ENCODE data around the gene DAND5. TPM values are rescaled to one million over a fixed set of nuclear protein-coding genes. Genes with fewer than 3 reads are reported as not detected.
"Not testable (repeated sequence)": the region's sequence is repeated elsewhere in the genome, so short reads cannot be mapped to it uniquely, and the experiment has no call there.

The DAND5 gene
- total RNA-seq, 1 donor: under 0.01 TPM

DNA sequence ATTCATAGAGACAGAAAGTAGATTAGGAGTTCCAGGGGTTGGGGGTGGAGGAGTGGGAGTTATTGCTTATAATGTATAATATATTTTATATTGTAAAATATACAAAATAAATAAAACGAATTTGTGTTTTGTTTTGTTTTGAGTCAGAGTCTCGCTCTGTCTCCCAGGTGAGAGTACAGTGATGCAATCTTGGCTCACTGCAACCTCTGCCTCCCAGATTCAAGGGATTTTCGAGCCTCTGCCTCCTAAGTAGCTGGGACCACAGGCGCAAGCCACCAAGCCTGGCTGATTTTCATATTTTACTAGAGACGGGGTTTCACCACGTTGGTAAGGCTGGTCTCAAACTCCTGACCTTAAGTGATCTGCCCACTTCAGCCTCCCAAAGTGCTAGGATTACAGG lies 9.9 kb upstream of the DAND5 start:
- no peak for DNase-seq (ENCODE audit: low read depth in 2 of 3, low spot score in 2 of 3)

DNA sequence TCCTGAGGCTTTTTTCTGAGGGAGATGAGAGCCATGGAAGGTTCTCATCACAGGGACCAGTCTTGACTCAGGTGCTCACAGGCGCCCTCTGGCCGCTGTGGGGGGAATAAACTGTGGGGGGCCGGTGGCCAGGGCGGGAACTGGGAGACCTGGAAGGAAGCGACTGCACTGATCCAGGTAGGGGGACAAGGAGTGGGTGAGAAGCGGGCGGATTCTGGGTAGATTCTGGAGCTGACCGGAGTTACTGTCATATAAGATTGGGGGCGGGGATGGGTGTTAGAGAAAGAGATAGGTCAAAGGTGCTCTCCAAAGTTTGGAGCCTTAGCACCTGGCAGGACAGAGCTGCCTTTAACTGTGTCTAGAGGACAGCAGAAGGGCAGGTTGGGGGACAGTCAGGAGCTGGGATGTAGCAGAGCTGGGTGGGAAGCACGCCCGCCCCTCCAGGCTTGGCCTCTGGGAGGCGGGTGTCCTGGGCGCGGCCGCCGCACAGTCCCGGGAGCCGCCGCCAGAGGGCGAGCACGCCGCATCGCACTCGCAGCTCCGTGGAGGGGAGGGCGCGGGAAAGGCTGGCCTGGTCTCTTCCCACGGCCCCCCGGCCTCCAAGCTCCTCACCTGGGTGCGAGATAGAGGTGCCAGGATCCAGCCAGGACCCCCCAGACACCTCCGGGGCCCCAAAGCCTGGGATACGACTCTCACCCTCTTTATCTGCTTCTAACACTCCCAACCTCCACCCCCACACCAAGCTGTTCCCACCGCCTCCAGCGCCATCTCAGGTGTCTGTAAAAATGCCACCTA lies 4.2 kb upstream of the DAND5 start:
- peak in 2 of 3 donors; percentile 76 to 89 for DNase-seq (ENCODE audit: low read depth in 2 of 3, low spot score in 2 of 3)

DNA sequence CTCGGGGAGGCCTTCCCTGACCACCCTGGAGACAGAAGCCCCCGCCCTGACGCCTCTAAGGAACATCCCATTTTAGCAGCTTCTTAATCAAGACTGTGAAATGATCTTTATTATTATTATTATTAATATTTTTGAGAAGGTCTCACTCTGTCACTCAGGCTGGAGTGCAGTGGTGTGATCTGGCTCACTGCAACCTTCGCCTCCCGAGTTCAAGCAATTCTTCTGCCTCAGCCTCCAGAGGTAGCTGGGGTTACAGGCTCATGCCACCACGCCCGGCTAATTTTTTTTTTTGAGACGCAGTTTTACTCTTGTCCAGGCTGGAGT lies 3.6 kb upstream of the DAND5 start:
- DNase-seq (ENCODE audit: low read depth in 2 of 3, low spot score in 2 of 3): no peak

DNA sequence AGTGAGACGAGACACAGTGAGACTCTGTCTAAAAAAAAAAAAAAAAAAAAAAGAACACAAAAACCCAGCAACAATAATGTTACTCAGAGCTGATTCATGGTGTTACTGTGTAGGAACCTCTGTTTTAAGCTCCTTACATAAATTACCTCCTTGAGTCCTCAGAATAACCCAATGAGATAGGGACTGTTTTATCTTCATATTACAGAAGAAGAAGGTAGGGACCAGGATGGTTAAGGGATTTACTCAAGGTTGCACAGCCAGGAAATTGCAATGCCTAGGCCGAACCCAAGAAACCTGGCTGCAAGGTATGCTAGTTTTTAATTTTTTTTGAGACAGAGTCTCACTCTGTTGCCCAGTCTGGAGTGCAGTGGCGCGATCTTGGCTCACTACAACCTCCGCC lies 1.5 kb upstream of the DAND5 start:
- DNase-seq (ENCODE audit: low read depth in 2 of 3, low spot score in 2 of 3): no peak

DNA sequence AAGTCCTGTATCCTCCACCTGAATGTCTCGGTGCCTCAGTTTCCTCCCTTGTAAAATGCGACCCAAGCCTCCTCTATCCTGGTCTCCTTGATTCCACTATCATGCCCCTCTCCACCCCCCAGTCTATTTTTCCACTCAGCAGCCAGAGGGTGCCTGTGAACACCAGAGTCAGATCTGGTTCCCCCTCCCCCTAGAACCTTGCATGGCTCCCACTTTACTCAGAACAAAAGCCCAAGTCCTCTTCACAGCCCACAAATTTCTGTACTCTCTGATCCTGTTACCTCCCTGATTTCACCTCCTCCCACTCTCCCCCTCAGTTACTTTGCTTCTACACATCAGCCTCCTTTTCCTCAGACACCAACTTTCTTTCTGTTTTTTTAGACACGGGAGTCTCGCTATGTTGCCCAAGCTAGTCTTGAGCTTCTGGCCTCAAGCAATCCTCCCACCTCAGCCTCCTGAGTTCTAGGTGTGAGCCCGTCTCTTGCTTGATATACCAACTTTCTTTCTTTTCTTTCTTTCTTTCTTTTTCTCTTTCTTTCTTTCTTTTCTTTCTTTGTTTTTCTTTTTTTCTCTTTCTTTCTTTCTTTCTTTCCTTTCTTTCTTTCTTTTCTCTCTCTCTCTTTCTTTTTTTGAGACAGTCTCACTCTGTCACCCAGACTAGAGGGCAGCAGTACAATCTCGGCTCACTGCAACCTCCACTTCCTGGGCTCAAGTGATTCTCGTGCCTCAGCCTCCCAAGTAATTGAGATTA lies 869 bp downstream of the DAND5 start:
- no peak for DNase-seq (ENCODE audit: low read depth in 2 of 3, low spot score in 2 of 3)

DNA sequence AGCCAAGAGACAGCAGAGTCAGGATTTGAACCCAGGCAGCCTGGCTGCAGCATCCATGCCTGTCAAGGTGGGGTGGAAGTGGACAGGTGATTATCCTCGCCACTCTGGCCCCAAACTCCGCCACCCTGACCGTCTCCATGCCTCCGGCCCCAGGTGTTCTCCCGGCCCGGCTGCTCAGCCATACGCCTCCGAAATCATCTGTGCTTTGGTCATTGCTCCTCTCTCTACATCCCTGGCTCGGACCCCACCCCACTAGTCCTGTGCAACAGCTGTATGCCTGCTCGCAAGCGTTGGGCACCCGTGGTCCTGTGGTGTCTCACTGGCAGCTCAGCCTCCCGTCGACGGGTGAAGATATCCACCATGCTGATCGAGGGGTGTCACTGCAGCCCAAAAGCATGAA lies 3.9 kb downstream of the DAND5 start:
- no peak for DNase-seq (ENCODE audit: low read depth in 2 of 3, low spot score in 2 of 3)

DNA sequence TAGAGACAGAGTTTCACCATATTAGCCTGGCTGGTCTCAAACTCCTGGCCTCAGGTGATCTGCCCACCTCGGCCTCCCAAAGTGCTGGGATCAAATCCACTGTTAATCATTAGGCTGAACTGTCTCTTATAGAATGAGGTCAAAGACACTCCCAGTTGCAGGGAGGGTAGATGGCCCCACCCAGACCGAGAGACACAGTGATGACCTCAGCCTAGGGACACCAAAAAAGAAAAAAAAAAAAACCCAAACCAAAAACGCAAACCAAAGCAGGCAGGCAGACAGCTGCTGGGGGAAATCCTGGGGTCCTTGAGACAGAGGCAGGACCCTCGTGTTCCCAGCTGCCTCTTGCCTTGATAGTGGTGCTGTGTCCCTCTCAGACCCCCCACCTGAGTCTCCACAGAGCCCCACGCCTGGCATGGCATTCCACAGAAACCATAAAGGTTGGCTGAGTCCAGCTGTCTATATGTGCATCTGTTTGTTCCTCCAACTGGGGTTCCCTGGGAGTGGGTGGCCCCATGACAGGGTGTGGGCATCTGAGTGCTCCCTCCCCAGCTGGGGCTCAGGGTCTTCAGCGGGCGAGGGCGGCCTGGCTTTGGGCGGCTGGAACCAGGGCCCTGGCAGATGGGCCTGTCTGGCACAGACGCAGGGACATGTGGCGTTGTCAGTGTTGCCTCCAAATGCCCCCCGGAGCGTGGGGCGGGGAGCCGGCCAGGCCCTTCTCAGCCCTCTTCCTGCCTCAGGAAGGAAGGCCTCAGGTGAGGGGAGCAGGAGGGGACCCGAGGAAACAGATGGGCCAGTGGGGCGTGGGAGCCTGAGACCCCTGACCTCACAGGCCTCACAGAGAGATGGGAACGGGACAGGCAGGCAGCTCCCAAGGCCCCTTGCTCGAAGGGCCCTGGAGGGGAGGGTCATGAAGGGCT lies 5.2 kb downstream of the DAND5 start:
- DNase-seq (ENCODE audit: low read depth in 2 of 3, low spot score in 2 of 3): no peak

DNA sequence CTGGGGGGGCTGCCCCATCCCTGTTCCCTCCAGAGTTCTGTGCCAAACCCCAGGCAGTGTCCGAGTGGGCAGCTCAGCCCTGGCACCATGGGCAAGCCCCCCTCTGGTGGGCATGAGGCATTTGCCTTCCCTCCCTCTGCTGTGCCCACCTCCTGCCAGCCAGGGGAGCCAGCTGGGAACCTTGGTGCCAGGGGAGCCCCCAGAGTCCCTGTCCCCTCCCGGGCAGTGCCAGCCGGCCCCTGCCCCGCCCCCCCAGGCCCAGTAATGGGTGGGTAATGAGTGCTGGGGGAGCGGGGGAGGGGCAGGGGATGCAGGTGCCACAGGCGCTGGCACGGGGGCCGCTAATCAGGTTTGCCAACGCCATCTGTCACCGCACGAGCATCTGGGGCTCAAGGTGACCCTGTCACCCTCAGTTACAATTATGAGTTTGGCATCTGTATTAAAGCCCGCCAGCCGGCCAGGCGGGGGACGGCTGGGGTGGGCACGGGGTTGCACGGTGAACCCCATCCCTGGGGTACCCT lies 5.9 kb downstream of the DAND5 start:
- no peak for DNase-seq (ENCODE audit: low read depth in 2 of 3, low spot score in 2 of 3)

DNA sequence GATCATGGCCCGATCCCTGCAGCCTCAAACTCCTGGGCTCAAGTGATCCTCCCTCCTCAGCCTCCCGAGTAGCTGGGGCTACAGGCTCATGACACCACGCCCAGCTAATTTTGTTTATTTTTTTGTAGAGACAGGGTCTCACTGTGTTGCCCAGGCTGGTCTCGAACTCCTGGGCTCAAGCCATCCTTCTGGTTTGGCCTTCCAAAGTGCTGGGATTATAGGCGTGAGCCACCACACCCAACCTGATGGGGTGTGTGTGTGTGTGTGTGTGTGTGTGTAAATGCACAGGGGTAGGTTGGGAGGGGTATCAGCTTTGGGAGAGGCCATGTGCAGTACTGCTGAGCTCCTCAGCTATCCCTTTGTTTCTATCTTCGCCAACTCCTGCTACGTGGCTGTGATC lies 6.7 kb downstream of the DAND5 start:
- not testable (repeated sequence) for DNase-seq (ENCODE audit: low read depth in 2 of 3, low spot score in 2 of 3)

DNA sequence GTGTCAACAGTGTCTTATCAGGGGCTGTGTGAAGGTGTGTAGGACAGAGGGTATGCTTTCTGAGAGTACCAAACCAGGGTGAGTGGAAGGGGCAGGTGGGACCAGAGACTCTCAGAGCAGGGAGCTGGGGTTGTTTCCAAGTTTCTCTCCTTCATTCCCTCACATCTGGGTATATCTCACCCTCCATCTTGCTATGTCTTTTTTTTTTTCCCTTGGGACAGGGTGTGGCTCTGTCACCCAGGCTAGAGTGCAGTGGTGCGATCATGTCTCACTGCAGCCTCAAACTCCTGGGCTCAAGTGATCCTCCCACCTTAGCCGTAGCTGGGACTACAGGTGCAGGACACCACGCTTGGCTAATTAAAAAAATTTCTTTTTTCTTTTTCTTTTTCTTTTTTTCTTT lies 10.6 kb downstream of the DAND5 start:
- no peak for DNase-seq (ENCODE audit: low read depth in 2 of 3, low spot score in 2 of 3)

DNA sequence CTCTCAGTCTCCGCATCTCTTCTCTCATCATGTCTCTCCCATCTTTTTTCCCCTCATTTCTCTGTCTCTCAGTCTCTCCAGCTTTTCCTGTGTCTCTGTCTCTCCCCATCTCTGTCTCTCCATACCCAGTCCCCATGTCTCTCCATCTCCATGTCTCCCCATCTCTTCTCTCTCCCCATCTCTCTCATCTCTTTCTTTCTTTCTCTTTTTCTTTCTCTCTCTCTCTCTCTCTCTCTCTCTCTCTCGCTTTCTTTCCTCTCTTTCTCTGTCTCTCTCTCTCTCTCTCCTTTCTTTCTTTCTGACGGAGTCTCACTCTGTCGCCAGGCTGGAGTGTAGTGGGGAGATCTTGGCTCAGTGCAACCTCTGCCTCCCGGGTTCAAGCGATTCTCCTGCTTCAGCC lies 13.3 kb downstream of the DAND5 start:
- no peak for DNase-seq (ENCODE audit: low read depth in 2 of 3, low spot score in 2 of 3)

DNA sequence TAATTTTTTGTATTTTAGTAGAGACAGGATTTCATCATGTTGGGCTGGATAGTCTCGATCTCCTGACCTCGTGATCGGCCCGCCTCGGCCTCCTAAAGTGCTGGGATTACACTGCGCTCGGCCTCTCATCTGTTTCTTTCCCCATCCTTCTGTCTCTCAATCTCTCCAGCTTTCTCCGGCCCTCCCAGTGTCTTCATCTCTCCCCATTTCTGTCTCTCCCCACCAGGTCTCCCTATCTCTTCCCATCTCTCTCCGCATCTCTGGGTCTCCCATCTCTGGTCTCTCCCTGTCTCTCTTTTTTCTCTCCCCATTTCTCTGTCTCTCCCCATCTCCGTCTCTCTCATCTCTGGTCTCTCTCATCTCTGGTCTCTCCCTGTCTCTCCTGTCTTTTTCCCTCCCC lies 13.7 kb downstream of the DAND5 start:
- no peak for DNase-seq (ENCODE audit: low read depth in 2 of 3, low spot score in 2 of 3)

DNA sequence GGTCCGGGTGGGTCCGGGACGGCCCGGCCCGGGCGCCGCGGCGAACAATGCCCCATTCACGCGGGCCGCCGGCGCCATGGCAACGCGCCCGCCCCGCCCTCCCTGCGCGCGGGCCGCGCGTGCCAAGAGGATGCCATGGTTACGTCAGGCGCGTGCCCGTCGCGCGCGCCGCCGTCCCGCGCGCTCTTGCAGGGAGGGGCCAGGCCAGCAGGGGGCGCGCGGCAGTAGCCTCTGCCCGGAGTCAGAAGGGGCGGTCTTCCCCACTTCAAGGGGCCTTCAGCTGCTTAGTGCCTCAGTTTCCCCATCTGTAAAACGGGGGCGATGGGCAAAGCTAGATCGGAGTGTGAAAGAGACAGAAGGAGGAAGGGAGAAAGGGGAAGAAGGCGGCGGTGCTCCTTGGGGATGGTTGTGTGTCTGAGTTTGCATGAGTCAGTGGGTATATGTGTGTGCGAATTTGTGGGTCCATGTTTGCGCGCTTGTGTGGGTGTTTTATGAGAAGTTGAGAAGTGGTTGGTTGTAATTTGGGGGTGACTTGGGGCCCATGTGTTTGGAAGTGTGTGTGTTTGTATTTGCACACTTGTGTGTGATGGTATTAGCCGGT lies 14.3 kb downstream of the DAND5 start:
- DNase-seq (ENCODE audit: low read depth in 2 of 3, low spot score in 2 of 3): peak; percentile 80 to 88 (median 84)

DNA sequence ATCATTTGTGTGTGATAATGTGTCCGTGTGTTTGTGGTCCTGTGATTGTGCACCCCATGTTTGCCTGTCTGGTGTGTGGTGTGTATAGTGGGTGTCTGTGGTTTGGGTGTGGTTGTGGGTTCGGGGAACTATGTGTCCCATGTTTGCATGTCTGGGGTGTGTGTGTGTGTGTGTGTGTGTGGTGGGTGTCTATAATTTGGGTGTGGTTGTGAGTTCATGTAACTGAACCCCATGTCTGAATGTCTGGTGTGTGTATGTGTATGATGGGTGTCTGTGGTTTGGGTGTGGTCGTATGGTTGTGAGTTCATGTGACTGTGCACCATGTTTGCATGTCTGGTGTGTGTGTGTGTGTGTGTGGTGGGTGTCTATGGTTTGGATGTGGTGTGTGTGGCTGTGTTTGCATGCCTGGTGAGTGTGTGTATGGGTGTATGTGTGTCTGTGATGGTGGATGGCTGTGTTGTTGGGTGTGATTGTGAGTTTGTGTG lies 14.8 kb downstream of the DAND5 start:
- no peak for DNase-seq (ENCODE audit: low read depth in 2 of 3, low spot score in 2 of 3)

DNA sequence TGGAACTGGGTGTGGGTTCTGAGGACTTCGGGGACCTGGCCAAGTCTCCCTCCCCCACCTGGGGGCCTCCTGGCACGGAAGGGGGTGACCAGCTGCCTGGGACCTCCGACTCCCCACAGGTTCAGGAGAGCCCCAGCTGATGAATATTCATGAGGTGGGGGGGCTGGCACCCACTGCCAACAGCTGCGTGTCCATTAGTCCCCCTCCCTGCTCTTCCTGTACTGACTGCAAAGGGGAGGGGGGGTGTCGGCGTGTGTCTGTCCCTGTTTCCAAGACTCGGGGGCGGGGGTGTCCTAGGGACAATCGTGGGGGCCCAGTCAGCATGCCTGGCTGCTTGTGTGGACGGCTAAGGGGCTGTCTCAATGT lies 15.3 kb downstream of the DAND5 start:
- no peak for DNase-seq (ENCODE audit: low read depth in 2 of 3, low spot score in 2 of 3)

DNA sequence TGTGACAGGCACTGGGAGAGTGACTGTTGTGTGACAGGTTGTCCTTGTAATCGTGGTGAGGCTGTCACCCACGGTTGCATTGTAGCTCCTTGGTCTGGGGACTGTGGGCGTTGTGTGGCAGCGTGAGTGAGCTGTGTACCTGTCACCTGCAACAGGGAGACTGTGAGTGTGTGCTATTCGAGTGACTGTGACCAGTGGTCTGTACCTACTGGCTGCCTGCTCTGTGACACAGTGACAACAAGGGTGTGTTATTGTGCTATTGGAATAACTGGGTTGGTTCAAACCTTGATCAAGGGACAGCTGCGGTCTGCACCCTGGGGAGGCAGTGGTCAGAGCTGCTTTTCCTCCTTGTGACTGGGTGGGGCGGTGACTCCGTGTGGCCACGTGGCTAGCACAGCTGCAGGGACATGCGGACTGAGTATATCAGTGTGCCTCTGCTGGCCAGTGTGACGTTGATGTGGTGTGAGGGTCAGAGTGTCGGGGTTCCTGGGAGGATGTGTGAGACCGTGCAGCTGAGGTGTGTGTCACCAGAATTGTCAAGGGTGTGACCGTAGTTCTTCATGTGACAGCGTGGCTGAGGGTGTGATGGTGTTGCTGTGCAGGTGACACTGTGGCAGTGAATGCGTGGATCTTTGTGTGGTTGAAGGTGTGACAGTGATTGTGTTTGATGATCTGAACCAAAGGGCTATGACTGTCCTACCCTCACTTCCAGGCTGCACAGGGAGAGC lies 15.8 kb downstream of the DAND5 start:
- no peak for DNase-seq (ENCODE audit: low read depth in 2 of 3, low spot score in 2 of 3)

DNA sequence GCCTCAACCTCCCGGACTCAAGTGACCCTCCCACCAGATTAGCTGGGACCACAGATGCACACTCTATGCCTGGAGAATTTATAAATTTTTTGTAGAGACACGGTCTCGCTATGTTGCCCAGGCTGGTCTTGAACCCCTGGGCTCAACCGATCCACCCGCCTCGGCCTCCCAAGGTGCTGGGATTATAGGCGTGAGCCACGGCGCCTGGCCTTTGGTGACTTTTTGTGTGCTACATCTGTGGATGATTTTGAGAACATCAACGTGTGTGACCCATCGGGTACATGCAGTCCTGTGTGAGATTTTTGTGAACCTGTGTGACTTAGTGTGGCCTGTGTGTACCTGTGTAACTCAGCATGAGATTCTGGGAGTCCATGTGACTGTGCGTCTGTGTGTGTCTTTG lies 17.4 kb downstream of the DAND5 start:
- DNase-seq (ENCODE audit: low read depth in 2 of 3, low spot score in 2 of 3): no peak

DNA sequence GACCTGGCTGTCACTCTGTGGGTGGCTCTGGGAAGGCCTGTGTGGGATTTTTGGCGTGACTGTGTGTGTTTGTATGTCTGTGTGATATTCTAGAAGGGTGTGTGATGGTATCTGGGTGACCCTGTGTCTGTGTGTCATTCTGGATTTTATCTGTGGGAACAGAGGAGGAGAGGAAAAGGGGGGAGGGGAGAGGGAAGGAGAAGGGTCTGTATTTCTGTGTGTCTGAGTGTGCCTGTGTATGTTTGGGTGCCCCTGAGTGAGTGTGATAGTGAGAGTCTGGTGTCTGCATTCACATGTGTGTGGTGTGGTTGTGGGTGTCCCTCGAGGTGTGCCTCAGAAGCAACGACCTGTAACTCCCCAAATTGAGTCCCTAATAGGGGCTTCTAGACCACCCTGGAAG lies 17.8 kb downstream of the DAND5 start:
- DNase-seq (ENCODE audit: low read depth in 2 of 3, low spot score in 2 of 3): no peak

DNA sequence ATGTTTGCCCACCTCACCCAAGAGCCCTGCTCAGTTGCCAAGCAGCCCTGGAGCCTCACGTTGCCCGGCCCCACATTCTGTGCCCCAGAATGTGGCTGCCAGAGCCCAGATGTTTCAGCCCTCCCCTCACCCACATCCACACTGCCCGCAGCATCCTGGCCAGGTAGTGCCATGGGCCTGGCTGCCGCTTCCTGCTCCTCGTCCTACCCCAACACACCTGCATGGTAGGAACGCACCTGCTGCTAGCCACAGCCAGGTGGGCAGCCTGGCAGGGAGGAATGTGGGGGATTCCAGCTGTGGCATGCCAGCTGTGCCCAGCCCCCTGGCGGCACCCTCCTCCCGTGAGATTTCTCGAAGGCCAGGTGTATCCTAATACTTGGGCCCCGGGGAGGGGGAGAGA lies 18.4 kb downstream of the DAND5 start:
- DNase-seq (ENCODE audit: low read depth in 2 of 3, low spot score in 2 of 3): no peak

DNA sequence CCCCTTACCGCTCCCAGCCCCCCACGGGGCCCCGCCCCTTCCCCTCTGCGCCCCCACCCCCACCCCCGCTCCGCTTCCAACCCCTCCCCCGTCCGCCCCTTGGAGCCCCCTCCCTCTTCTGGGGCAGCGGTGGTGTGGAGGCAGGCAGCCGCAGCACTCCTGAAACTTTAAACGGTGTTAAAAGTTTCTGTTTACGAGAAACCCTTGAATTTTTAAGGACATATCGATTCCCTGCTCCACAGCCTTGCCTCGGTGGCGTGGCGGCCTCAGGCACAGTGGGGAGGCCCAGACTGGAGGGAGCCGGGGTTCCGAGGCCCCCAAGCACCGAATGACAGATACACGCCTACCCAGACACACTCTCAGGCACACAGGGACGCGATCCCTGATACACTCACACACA lies 21.1 kb downstream of the DAND5 start:
- DNase-seq (ENCODE audit: low read depth in 2 of 3, low spot score in 2 of 3): no peak

Data from hematopoietic multipotent progenitor cell (in vitro differentiated cells).